DND-41 (cell line): Measurements from ENCODE around the gene DIS3L.

Source experiments
- EZH2 ChIP-seq: IDR thresholded peaks from 3 replicates; pipeline ENCODE4 v1.6.1; 2012; ENCODE audit warnings: borderline replicate concordance, low read depth, mild to moderate bottlenecking, moderate library complexity, low read length, inconsistent platforms; ENCODE audit not compliant: severe bottlenecking
- TF ChIP-seq, protein P1 (sequence below): IDR thresholded peaks from 2 replicates; pipeline ENCODE4 v1.5.1; 2012; ENCODE audit warnings: borderline replicate concordance, low read length, moderate library complexity, mild to moderate bottlenecking; ENCODE audit not compliant: poor library complexity, severe bottlenecking; ENCODE audit errors: extremely low read depth

DNA sequence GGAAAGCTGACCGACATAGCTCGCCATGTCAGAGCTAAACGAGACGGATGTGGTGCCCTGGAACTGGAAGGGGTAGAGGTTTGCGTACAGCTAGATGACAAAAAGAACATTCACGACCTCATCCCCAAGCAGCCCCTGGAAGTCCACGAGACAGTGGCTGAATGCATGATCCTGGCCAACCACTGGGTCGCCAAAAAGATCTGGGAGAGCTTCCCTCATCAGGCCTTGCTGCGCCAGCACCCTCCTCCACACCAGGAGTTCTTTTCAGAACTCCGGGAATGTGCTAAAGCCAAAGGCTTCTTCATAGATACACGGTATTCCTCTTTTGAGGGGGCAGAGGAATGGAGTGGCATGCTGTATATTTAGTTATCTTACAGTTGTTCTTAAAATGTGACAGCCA is 32.7 kb downstream of the DIS3L start:
- TF ChIP-seq, protein P1, sequence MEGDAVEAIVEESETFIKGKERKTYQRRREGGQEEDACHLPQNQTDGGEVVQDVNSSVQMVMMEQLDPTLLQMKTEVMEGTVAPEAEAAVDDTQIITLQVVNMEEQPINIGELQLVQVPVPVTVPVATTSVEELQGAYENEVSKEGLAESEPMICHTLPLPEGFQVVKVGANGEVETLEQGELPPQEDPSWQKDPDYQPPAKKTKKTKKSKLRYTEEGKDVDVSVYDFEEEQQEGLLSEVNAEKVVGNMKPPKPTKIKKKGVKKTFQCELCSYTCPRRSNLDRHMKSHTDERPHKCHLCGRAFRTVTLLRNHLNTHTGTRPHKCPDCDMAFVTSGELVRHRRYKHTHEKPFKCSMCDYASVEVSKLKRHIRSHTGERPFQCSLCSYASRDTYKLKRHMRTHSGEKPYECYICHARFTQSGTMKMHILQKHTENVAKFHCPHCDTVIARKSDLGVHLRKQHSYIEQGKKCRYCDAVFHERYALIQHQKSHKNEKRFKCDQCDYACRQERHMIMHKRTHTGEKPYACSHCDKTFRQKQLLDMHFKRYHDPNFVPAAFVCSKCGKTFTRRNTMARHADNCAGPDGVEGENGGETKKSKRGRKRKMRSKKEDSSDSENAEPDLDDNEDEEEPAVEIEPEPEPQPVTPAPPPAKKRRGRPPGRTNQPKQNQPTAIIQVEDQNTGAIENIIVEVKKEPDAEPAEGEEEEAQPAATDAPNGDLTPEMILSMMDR = no peak
- no peak for TF ChIP-seq EZH2
